SKM-1 treated with dmso at 0.1 percent for 144 hours (cell line): ENCODE results near the gene PSMB5.

Source experiments
- DNase-seq: peaks from one replicate; lab custom pipeline; 2025; ENCODE audit not compliant: unreplicated experiment; lab: John Stamatoyannopoulos, UW

PSMB5 gene

DNA sequence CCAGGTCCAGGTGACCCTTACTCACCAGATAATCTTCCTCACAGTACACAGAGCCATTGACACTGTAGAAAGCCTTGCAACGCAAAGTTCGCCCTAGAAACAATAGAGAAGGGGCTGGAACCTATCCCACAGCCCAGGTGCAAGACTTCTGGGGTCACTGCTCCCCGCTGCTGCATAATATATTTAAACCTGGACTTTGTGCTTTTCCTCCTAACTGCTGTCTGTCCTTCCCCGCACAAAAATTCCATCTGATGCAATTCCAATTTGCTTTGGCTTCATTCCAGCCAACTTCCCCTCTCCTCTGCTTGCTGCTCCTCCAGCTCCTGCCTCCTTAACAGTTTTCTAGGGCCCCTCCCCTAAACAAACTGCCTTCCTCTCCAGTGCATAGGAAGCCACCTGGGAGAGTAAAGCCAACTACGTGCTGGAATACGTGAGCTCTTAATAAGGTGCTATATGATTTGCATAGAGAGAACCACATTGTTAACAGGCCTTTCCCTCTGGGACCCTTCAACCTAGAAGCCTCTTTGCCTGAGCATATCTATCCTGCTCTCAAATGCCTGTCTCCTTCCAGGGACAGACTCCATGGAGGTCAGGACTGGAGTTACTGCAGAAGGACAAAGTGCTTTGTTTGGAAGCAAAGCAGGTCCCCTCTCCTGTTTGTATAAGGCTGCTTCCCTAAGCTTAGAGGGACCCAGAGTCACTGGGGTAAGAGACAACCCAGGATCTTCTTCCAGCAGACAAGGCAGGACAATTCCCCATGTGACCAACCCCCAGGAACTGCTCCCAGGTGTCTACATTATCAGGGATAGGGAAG lies 57.9 kb downstream of the PSMB5 start:
- no peak for DNase-seq
